Measurements from ENCODE around the gene HMCN1.

HMCN1 gene

GRCh38 chr1:185838111-185838510, 103.9 kb downstream of the HMCN1 start:
- DNase-seq = no peak
- no peaks in the 10 kb centered on the region for H3K36me3 ChIP-seq
- no peak overlapping the region for H3K4me3 ChIP-seq (ENCODE audit: low read depth, low read length)
- H3K27me3 ChIP-seq = no peaks in the 10 kb centered on the region
- H3K9me3 ChIP-seq = no peaks in the 10 kb centered on the region
- TF ChIP-seq CTCF (IDR thresholded peaks at IDR 0.05; ENCODE audit: low read depth, low read length) = no peak
- H3K4me1 ChIP-seq = no peaks in the 10 kb centered on the region

- no peak overlapping the region for H3K4me3 ChIP-seq (ENCODE audit: low read depth, low read length)
- no peak for DNase-seq
- H3K9me3 ChIP-seq = no peaks in the 10 kb centered on the region
- no peaks in the 10 kb centered on the region for H3K4me1 ChIP-seq
- no peaks in the 10 kb centered on the region for H3K36me3 ChIP-seq
- TF ChIP-seq CTCF (IDR thresholded peaks at IDR 0.05; ENCODE audit: low read depth, low read length) = no peak
- H3K27me3 ChIP-seq = no peaks in the 10 kb centered on the region
Measured at GRCh38 chr1:185840880-185841279, 106.7 kb downstream of the HMCN1 start.

GRCh38 chr1:185843297-185843869, 109.2 kb downstream of the HMCN1 start:
- Histone ChIP-seq H3K9me3 (no peaks in the 10 kb centered on the region), H3K4me3 (ENCODE audit: low read depth, low read length) (no peak overlapping the region), H3K36me3 (no peaks in the 10 kb centered on the region), H3K27me3 (no peaks in the 10 kb centered on the region), H3K4me1 (no peaks in the 10 kb centered on the region)
- DNase-seq = no peak
- TF ChIP-seq CTCF (IDR thresholded peaks at IDR 0.05; ENCODE audit: low read depth, low read length) = no peak

- no peaks in the 10 kb centered on the region for H3K9me3 ChIP-seq
- no peak for TF ChIP-seq CTCF (IDR thresholded peaks at IDR 0.05; ENCODE audit: low read depth, low read length)
- no peak for DNase-seq
- H3K4me1 ChIP-seq = no peaks in the 10 kb centered on the region
- H3K4me3 ChIP-seq (ENCODE audit: low read depth, low read length) = no peak overlapping the region
- no peaks in the 10 kb centered on the region for H3K36me3 ChIP-seq
- no peaks in the 10 kb centered on the region for H3K27me3 ChIP-seq
Measured at GRCh38 chr1:185843986-185844385, 109.8 kb downstream of the HMCN1 start.

- H3K4me3 ChIP-seq (ENCODE audit: low read depth, low read length) = no peak overlapping the region
- no peak for TF ChIP-seq CTCF (IDR thresholded peaks at IDR 0.05; ENCODE audit: low read depth, low read length)
- no peaks in the 10 kb centered on the region for H3K9me3 ChIP-seq
- no peaks in the 10 kb centered on the region for H3K36me3 ChIP-seq
- no peak for DNase-seq
- H3K27me3 ChIP-seq = no peaks in the 10 kb centered on the region
- H3K4me1 ChIP-seq = no peaks in the 10 kb centered on the region
Measured at GRCh38 chr1:185846672-185847444, 112.7 kb downstream of the HMCN1 start.

GRCh38 chr1:185849014-185849413, 114.8 kb downstream of the HMCN1 start:
- no peaks in the 10 kb centered on the region; the same call in 1 of the 2 replicates for H3K27me3 ChIP-seq
- no peak overlapping the region for H3K4me3 ChIP-seq (ENCODE audit: low read depth, low read length)
- H3K36me3 ChIP-seq = no peaks in the 10 kb centered on the region
- TF ChIP-seq CTCF (IDR thresholded peaks at IDR 0.05; ENCODE audit: low read depth, low read length) = no peak
- no peaks in the 10 kb centered on the region for H3K4me1 ChIP-seq
- DNase-seq = no peak
- no peaks in the 10 kb centered on the region for H3K9me3 ChIP-seq

All from BE2C (cell line).